ENCODE results near the gene ST6GALNAC6. TPM values are rescaled to one million over a fixed set of nuclear protein-coding genes. Genes with fewer than 3 reads are reported as not detected.

ST6GALNAC6 gene
- total RNA-seq, 1 donor from 2014 or later, result 26.1 TPM

DNA sequence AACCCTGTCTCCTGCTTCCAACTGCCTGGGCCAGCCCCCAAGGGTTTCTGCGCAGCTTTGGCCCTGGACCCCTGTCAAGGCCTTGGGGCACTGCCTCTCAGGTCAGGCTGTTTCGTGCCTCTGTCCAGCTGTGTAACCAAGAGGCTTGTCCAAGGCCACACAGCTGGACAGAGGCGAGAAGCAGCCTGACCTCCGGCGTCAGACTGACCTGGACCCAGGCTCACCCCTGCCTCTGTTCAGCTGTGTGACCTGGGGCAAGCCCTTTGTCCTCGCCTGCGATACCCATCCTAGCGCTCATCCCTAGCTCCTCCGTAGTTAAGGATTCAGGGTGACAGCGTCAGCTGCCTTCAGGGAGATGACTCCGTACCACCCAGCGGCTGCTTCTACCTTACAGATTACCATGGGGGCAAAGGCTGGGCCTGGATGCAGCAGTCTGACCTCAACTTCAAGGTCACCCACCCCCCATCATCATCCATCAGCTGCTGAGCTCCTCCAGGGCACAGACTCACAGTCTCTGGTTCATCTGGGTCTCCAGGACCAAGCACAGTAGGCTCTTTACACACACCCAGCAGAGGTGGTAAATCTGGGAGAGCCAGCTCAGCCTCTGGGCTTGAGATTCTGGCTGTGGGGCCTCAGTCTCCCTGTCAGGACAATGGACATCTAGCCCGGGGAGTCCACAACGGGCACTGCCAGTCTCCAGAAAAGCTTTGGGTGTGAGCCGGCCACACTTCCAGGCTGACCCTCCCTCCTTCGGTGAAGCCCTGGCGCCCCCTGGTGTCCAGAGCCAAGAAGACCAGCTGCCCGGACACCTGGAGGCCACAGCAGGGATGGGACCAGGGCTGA is 29.9 kb downstream of the ST6GALNAC6 start:
- Mint-ChIP-seq H3K9me3 (ENCODE audit: unreplicated experiment) (peaks cover 2% of the 10 kb centered on the region), H3K4me3 (ENCODE audit: unreplicated experiment) (no peak overlapping the region), H3K27me3 (ENCODE audit: unreplicated experiment) (peaks cover 10% of the 10 kb centered on the region), H3K27ac (ENCODE audit: unreplicated experiment) (peak overlapping the region; percentile 28), H3K4me1 (ENCODE audit: low read depth, unreplicated experiment) (no peaks in the 10 kb centered on the region), H3K36me3 (ENCODE audit: unreplicated experiment) (peaks cover 4% of the 10 kb centered on the region)
- TF ChIP-seq, protein P1, sequence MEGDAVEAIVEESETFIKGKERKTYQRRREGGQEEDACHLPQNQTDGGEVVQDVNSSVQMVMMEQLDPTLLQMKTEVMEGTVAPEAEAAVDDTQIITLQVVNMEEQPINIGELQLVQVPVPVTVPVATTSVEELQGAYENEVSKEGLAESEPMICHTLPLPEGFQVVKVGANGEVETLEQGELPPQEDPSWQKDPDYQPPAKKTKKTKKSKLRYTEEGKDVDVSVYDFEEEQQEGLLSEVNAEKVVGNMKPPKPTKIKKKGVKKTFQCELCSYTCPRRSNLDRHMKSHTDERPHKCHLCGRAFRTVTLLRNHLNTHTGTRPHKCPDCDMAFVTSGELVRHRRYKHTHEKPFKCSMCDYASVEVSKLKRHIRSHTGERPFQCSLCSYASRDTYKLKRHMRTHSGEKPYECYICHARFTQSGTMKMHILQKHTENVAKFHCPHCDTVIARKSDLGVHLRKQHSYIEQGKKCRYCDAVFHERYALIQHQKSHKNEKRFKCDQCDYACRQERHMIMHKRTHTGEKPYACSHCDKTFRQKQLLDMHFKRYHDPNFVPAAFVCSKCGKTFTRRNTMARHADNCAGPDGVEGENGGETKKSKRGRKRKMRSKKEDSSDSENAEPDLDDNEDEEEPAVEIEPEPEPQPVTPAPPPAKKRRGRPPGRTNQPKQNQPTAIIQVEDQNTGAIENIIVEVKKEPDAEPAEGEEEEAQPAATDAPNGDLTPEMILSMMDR (IDR thresholded peaks at IDR 0.05; ENCODE audit: partially characterized antibody, unreplicated experiment), result peak; percentile 86
- peak; percentile 98 for DNase-seq

DNA sequence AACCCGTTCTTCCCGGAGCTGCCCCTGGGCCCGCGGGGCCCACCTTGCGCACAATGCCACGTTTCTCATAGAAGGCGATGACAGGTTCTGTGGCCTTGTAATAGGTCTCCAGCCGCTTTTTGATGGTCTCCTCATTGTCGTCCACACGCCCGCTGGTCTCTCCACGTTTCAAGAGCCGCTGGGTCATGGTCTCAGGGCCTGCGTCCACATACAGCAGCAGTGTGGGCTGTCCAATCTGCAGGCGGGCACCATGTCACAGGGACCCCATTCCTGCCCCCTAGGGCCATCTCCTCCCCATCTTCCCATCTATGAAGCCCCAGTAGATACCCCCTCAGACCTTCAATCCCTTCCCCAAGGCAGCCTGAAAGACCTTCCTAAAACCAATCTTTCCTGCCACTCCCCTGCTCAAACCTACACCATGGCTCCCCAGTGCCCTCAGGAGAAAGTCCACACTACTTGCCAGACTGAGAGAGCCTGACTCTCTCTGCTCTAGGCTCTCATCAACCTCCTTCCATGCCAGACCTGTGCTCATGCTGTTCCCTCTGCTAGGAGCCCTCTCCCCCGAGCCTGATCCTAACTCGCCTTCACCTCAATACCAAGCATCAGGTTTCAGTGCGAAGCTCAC is 31.0 kb downstream of the ST6GALNAC6 start:
- peaks cover 10% of the 10 kb centered on the region for H3K27me3 Mint-ChIP-seq (ENCODE audit: unreplicated experiment)
- H3K9me3 Mint-ChIP-seq (ENCODE audit: unreplicated experiment), result peaks cover 2% of the 10 kb centered on the region
- no peak overlapping the region for H3K27ac Mint-ChIP-seq (ENCODE audit: unreplicated experiment)
- no peaks in the 10 kb centered on the region for H3K4me1 Mint-ChIP-seq (ENCODE audit: low read depth, unreplicated experiment)
- H3K36me3 Mint-ChIP-seq (ENCODE audit: unreplicated experiment), result peaks cover 4% of the 10 kb centered on the region
- no peak overlapping the region for H3K4me3 Mint-ChIP-seq (ENCODE audit: unreplicated experiment)
- TF ChIP-seq, protein P1 (IDR thresholded peaks at IDR 0.05; ENCODE audit: partially characterized antibody, unreplicated experiment), result no peak
- no peak for DNase-seq

DNA sequence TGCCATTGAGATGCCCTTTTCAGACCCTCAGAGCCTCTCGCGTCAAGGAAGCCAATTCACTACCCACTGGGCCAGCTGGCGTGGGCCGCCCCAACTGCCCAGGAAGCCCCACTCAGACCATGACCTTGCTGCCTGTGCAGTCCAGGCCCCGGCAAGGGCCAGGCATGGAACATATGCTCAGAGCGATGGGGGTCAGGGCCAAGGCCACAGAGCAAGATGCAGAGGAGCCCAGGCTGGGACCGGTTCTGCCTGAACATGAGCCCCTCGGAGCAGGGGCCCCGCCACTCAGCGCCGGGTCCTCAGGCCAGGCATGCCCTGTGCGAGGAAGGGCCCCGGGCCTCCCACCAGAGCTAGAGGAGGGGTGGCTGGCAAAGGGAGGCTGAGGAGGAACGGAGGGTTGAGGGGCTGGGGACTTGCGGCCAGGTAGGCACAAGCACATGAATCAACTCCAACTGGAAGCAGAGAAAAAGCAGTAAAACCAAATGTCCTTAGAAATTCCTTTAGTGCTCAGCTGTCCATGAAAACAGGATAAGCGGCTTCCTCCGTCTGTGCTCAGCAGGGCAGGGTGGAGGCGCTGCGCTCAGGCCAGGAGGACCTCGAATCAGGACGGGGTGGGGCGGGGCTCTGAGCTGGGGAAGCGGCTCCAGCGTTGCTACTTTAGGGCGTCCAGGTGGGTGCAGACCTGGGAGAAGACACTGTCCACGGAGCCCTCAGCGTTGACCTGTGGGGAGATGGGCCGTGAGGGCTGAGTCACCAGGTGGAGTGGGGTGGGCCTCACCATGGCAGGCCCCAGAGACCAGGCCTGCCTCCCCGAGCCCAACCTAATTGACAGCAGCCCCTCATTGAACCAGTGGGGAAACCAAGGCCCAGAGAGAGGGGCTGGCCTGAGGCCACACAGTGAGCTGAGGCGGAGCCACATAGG is 31.8 kb downstream of the ST6GALNAC6 start:
- Mint-ChIP-seq H3K4me3 (ENCODE audit: unreplicated experiment) (no peak overlapping the region), H3K9me3 (ENCODE audit: unreplicated experiment) (peaks cover 2% of the 10 kb centered on the region), H3K27me3 (ENCODE audit: unreplicated experiment) (peaks cover 8% of the 10 kb centered on the region), H3K4me1 (ENCODE audit: low read depth, unreplicated experiment) (no peaks in the 10 kb centered on the region), H3K27ac (ENCODE audit: unreplicated experiment) (no peak overlapping the region), H3K36me3 (ENCODE audit: unreplicated experiment) (peaks cover 4% of the 10 kb centered on the region)
- TF ChIP-seq, protein P1 (IDR thresholded peaks at IDR 0.05; ENCODE audit: partially characterized antibody, unreplicated experiment), result no peak
- no peak for DNase-seq

DNA sequence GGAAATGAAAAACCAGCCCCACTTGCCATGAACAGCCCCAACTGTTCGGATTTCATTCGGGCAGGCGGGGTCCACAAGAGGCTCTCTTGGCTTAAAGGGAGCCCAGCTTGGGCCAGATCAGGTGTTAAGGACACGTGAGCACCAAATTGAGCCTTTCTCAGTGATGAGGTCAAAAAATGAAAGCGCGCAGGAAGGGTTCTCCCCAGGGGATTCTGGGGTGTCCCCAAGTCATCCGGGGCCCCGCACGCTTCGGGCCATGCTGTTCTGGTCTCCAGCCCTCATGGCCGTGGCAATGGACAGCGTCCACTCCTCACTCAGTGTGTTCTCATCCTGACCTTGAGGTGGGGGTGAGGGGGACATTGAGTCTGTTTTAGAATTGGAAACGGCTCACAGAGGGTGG is 32.9 kb downstream of the ST6GALNAC6 start:
- Mint-ChIP-seq H3K27me3 (ENCODE audit: unreplicated experiment) (peaks cover 6% of the 10 kb centered on the region), H3K4me1 (ENCODE audit: low read depth, unreplicated experiment) (no peaks in the 10 kb centered on the region), H3K27ac (ENCODE audit: unreplicated experiment) (no peak overlapping the region), H3K36me3 (ENCODE audit: unreplicated experiment) (peaks cover 3% of the 10 kb centered on the region), H3K9me3 (ENCODE audit: unreplicated experiment) (peaks cover under 1% of the 10 kb centered on the region), H3K4me3 (ENCODE audit: unreplicated experiment) (no peak overlapping the region)
- no peak for DNase-seq
- TF ChIP-seq, protein P1 (IDR thresholded peaks at IDR 0.05; ENCODE audit: partially characterized antibody, unreplicated experiment), result no peak

Measured in glutamatergic neuron (in vitro differentiated cells).